Stimulated activated CD4-positive, alpha-beta T cell treated with anti-CD3 and anti-CD28 coated beads, Interleukin-15, amount 100 ng/mL, for 48 hours (primary cell): Measurements from ENCODE around the gene ERGIC3.

Source experiments
- DNase-seq, 2 donors: peaks; one replicate each; pipeline ENCODE4 v3.0.0-alpha.2; 2020; ENCODE audit warnings: low read depth in 2 of 2

ERGIC3 gene

GRCh38 chr20:35598899-35599775 lies 57.3 kb downstream of the ERGIC3 start:
- DNase-seq: no peak

- DNase-seq: no peak
These were observed 57.9 kb downstream of the ERGIC3 start for GRCh38 chr20:35599776-35600120.

- DNase-seq: no peak
These were observed 58.5 kb downstream of the ERGIC3 start for GRCh38 chr20:35600176-35600992.

GRCh38 chr20:35600993-35601973 lies 59.4 kb downstream of the ERGIC3 start:
- DNase-seq: peak; percentile 61 to 72

- no peak for DNase-seq
These were observed 60.1 kb downstream of the ERGIC3 start for GRCh38 chr20:35601990-35602389.

- no peak for DNase-seq
These were observed 61.1 kb downstream of the ERGIC3 start for GRCh38 chr20:35602851-35603495.

- no peak for DNase-seq
These were observed 62.0 kb downstream of the ERGIC3 start for GRCh38 chr20:35603695-35604448.

GRCh38 chr20:35604449-35604747 lies 62.5 kb downstream of the ERGIC3 start:
- no peak for DNase-seq

- no peak for DNase-seq
These were observed 64.2 kb downstream of the ERGIC3 start for GRCh38 chr20:35606127-35606526.
